ENCODE results near the gene GRB7.

DNA sequence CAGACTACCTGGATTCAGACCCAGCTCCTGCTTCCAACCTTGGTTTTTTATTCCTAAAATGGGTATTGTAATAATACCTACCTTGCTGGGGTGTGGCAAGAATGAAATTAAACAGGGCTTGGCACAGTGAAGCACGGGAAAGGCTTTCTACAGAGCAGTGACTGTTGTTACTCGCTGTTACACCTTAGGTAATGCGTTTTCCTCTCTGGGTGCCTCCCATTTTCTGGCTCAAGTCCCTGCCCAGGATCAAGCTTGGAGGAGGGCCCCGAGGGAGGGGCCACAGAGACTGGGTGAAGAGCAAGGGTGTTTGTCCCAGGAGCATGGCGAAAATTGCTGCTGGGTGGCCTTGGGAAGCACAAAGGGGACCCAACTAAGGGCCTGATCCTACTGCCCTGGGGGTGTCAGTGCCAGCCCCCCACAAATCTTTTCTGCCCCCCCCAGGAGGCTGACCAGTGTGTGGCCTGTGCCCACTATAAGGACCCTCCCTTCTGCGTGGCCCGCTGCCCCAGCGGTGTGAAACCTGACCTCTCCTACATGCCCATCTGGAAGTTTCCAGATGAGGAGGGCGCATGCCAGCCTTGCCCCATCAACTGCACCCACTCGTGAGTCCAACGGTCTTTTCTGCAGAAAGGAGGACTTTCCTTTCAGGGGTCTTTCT is 20.7 kb upstream of the GRB7 start:
- TF ChIP-seq, protein P1, sequence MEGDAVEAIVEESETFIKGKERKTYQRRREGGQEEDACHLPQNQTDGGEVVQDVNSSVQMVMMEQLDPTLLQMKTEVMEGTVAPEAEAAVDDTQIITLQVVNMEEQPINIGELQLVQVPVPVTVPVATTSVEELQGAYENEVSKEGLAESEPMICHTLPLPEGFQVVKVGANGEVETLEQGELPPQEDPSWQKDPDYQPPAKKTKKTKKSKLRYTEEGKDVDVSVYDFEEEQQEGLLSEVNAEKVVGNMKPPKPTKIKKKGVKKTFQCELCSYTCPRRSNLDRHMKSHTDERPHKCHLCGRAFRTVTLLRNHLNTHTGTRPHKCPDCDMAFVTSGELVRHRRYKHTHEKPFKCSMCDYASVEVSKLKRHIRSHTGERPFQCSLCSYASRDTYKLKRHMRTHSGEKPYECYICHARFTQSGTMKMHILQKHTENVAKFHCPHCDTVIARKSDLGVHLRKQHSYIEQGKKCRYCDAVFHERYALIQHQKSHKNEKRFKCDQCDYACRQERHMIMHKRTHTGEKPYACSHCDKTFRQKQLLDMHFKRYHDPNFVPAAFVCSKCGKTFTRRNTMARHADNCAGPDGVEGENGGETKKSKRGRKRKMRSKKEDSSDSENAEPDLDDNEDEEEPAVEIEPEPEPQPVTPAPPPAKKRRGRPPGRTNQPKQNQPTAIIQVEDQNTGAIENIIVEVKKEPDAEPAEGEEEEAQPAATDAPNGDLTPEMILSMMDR (IDR thresholded peaks at IDR 0.05): no peak
- TF ChIP-seq EZH2 (IDR thresholded peaks at IDR 0.05; ENCODE audit: borderline replicate concordance, insufficient read depth, low read depth, low read length, poor library complexity, severe bottlenecking): no peak

Data from B cell (primary cell).